HFFc6 (cell line): ENCODE measurements around the gene LRG1. TPM values are rescaled to one million over a fixed set of nuclear protein-coding genes. Genes with fewer than 3 reads are reported as not detected.

Experiments used
- DNase-seq: peaks from one replicate; pipeline ENCODE4 v3.0.0-alpha.2; 2018
- H3K27ac Mint-ChIP-seq: 2 replicates; pipeline ENCODE4 v1.8.0; 2020; ENCODE audit warnings: mild to moderate bottlenecking, mixed read lengths
- H3K27me3 Mint-ChIP-seq: 2 replicates; pipeline ENCODE4 v1.8.0; 2021; ENCODE audit warnings: mild to moderate bottlenecking, moderate library complexity, mixed read lengths; ENCODE audit not compliant: insufficient read depth
- H3K36me3 Mint-ChIP-seq: 2 replicates; pipeline ENCODE4 v1.8.0; 2021; ENCODE audit warnings: low read depth, mixed read lengths
- H3K4me1 Mint-ChIP-seq: 2 replicates; pipeline ENCODE4 v1.8.0; 2020; ENCODE audit warnings: low read depth, mixed read lengths
- H3K4me3 Mint-ChIP-seq: 2 replicates; pipeline ENCODE4 v1.8.0; 2020; ENCODE audit warnings: mild to moderate bottlenecking, moderate library complexity, mixed read lengths
- H3K9me3 Mint-ChIP-seq: 2 replicates; pipeline ENCODE4 v1.8.0; 2020; ENCODE audit warnings: mild to moderate bottlenecking, mixed read lengths
- total RNA-seq, 6 experiments: library from RNA; stranded (reverse); fragmentation: NEBNext Ultra II Directional; extraction: Animal tissue kit (Norgen Biotek cat#: 25700); gene quantifications; 2 replicates in 1 of 6; 3 replicates in 5 of 6; pipeline ENCODE4 v1.2.3, GENCODE V29; 2021
- TF ChIP-seq, protein P1 (sequence below): fragments of 200-600 bp; sonication (generic); IDR thresholded peaks from 2 replicates; pipeline ENCODE4 v1.5.0; 2021; ENCODE audit warnings: antibody characterized with exemption, mild to moderate bottlenecking

The LRG1 gene
- total RNA-seq, 6 experiments from 2014 or later = not detected

DNA sequence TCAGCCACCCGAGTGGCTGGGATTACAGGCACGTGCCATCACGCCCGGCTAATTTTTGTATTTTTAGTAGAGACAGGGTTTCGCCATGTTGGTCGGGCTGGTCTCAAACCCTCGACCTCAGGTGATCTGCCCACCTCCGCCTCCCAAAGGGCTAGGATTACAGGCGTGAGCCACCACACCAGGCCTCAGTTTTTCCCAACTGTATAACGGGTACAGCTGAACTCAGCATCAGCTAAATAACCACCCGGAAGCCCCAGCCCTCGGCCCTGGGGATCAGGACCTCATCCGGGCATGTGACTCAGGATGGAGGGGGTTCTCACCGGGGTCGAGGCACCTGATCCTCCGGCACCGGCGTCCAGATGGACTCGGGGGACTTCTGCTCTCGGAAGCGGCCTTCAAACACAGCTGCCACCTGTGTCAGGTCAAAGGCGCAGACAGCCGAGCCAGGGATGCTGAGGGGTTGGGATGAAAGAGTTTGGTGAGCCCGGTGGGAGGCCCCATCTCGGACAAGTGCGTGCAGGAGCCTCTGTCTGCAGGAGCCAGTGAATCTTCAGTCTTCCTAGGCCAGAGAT, 10.7 kb upstream of the LRG1 start:
- H3K4me1 Mint-ChIP-seq = no peaks in the 10 kb centered on the region
- H3K27me3 Mint-ChIP-seq = no peaks in the 10 kb centered on the region; the same call in 1 of the 2 replicates
- H3K27ac Mint-ChIP-seq = no peak overlapping the region
- no peak overlapping the region for H3K4me3 Mint-ChIP-seq
- no peak for DNase-seq
- TF ChIP-seq, protein P1, sequence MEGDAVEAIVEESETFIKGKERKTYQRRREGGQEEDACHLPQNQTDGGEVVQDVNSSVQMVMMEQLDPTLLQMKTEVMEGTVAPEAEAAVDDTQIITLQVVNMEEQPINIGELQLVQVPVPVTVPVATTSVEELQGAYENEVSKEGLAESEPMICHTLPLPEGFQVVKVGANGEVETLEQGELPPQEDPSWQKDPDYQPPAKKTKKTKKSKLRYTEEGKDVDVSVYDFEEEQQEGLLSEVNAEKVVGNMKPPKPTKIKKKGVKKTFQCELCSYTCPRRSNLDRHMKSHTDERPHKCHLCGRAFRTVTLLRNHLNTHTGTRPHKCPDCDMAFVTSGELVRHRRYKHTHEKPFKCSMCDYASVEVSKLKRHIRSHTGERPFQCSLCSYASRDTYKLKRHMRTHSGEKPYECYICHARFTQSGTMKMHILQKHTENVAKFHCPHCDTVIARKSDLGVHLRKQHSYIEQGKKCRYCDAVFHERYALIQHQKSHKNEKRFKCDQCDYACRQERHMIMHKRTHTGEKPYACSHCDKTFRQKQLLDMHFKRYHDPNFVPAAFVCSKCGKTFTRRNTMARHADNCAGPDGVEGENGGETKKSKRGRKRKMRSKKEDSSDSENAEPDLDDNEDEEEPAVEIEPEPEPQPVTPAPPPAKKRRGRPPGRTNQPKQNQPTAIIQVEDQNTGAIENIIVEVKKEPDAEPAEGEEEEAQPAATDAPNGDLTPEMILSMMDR = no peak
- no peaks in the 10 kb centered on the region for H3K9me3 Mint-ChIP-seq
- no peaks in the 10 kb centered on the region for H3K36me3 Mint-ChIP-seq

DNA sequence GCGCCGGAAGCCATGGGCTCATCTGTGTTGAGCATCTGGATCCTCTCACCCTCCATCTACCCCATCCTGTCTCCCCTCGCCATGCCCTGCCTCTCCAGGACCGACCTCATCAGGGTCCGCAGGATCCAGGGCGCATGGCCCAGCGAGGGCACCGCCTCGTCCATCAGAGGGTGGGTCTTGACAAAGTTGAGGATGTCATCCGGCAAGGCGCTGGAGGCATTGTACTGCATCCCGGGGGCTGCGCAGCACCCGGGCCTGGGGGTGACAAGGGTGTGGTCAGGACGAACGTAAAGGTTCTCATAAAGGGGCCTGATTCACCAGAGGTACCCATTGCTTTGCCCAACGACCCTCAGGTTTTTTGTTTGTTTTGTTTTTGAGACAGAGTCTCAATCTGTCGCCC, 10.2 kb upstream of the LRG1 start:
- H3K36me3 Mint-ChIP-seq = no peaks in the 10 kb centered on the region
- H3K27me3 Mint-ChIP-seq = no peaks in the 10 kb centered on the region; the same call in 1 of the 2 replicates
- no peaks in the 10 kb centered on the region for H3K4me1 Mint-ChIP-seq
- no peak overlapping the region for H3K27ac Mint-ChIP-seq
- DNase-seq = no peak
- H3K9me3 Mint-ChIP-seq = no peaks in the 10 kb centered on the region
- H3K4me3 Mint-ChIP-seq = no peak overlapping the region
- TF ChIP-seq, protein P1 = no peak

DNA sequence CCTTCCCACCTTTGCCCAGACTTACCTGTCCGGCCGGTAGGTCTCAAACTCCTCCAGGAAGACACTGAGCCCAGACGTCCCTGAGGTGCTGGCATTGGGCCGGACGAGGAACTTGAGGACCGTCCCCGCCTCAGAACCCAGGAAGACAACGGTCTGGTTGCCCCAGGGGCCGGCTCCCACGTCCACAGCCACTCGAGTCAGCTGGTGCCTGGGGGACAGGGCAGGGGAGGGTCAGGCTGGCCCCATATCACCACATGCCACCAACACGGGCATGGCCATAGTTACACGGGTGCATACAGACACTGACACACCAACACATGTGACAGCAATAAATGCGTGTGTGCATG, 8.4 kb upstream of the LRG1 start:
- no peak overlapping the region for H3K4me3 Mint-ChIP-seq
- no peak for DNase-seq
- H3K36me3 Mint-ChIP-seq = no peaks in the 10 kb centered on the region
- H3K4me1 Mint-ChIP-seq = no peaks in the 10 kb centered on the region
- TF ChIP-seq, protein P1 = no peak
- no peaks in the 10 kb centered on the region for H3K9me3 Mint-ChIP-seq
- H3K27me3 Mint-ChIP-seq = no peaks in the 10 kb centered on the region; the same call in 1 of the 2 replicates
- no peak overlapping the region for H3K27ac Mint-ChIP-seq

DNA sequence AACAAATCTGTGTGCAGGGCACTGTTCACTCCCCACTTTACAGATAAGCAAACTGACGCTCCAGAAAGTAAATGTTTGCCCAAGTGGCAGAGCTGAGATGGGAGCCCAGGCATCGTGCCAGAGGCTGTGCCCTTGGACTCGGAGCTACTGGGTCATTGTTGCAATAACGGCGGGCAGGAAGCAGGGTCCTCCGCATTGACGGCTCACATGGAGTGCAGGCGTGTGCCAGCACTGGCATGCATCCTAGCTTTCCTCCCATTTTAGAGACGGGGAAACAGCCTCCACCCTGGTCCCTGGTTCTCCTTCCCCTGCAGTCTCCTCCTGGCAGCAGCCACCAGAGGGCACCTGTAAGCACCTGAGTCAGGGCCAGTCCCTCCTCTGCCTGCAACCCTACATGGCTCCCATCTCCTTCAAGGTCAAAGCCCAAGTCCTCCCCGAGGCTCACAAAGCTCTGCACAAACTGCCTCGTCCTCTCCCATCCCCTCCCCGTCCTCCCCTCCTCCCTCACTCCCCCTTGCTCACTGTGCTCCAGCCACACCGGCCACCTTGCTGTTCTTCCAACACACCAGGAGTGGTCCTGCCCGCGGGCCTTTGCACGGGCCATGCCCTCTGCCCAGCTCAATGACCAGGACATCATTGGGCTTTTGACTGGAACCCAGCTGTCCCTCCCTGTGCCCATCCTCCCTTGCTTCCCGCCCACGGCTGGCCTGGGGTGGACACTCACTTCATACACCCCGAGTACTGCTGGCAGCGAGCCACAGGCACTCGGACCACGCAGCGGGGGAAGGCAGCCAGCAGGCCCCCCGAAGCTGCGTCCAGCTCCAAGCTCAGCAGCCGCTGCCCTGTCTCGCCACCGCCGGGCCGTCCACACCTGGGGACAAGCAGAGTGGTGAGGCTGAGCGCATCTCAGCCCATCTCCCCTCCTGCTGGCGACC, 7.7 kb upstream of the LRG1 start:
- no peaks in the 10 kb centered on the region for H3K36me3 Mint-ChIP-seq
- no peaks in the 10 kb centered on the region for H3K4me1 Mint-ChIP-seq
- H3K27ac Mint-ChIP-seq = no peak overlapping the region
- no peak for DNase-seq
- no peaks in the 10 kb centered on the region for H3K9me3 Mint-ChIP-seq
- no peak overlapping the region for H3K4me3 Mint-ChIP-seq
- no peaks in the 10 kb centered on the region; the same call in 1 of the 2 replicates for H3K27me3 Mint-ChIP-seq
- TF ChIP-seq, protein P1 = peak; percentile 53

DNA sequence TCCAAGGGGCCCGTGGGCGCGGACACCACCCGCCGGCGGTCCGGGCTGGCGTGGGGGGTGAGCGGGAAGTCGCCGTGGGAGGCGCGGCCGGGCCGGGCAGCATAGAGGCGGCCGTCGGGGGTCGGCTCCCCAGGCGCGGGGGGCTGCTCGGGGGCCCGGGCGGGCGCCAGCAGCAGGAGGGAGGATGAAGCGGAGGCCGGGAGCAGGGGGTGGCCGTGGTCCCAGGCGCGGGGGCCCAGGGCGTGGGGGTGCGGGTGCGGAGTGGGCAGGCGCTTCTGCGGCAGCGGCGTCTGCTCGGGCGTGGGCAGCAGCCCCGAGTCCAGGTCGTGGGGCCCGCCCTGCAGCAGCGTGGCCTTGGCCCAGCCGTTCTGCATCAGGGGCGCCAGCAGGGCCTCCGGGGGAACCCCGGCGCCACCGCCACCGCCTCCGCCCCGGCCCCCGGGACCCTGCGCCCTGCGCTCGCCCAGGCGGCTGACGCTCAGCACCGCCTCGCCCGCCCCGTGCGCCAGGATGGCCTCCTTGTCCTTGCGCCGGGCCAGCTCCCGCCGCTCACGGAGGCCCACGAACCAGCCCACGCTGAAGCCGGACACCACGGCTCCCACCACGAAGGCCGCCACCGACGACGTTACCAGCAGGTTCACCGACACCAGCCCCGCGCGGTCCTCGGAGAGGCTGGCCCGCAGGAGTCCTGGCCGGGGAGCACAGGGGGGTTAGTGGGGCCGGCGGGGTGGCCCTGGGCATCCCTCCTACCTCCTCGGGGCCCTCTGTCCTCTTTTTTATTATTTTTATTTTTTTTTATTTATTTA, 4.2 kb upstream of the LRG1 start:
- Mint-ChIP-seq H3K36me3 (no peaks in the 10 kb centered on the region; the same call in 1 of the 2 replicates), H3K27ac (no peak overlapping the region), H3K4me3 (no peak overlapping the region), H3K9me3 (no peaks in the 10 kb centered on the region), H3K27me3 (peaks cover 9% of the 10 kb centered on the region), H3K4me1 (no peaks in the 10 kb centered on the region)
- TF ChIP-seq, protein P1 = no peak
- no peak for DNase-seq
